Lower lobe of right lung (tissue), 2 donors: ENCODE data around the gene DPP6. TPM values are rescaled to one million over a fixed set of nuclear protein-coding genes. Genes with fewer than 3 reads are reported as not detected.

ENCODE experiments used
- ATAC-seq, 2 donors: fragments of 200-7000 bp; cut with Tn5 transposase; one replicate each; pipeline ENCODE4 v1.9.1; 2020 to 2022; ENCODE audit warnings: mild to moderate bottlenecking in 2 of 2, moderate library complexity in 2 of 2
- DNase-seq: peaks from one replicate; pipeline ENCODE4 v3.0.0-alpha.2; 2020
- H3K27ac ChIP-seq: fragments of 200-600 bp; one replicate; pipeline ENCODE4 v1.8.0; 2022
- H3K27me3 ChIP-seq: fragments of 200-600 bp; one replicate; pipeline ENCODE4 v1.8.0; 2022; ENCODE audit warnings: low read depth
- H3K36me3 ChIP-seq: fragments of 200-600 bp; one replicate; pipeline ENCODE4 v1.8.0; 2022; ENCODE audit warnings: mild to moderate bottlenecking
- H3K4me1 ChIP-seq: fragments of 200-600 bp; one replicate; pipeline ENCODE4 v1.8.0; 2022
- H3K4me3 ChIP-seq: fragments of 200-600 bp; one replicate; pipeline ENCODE4 v1.8.0; 2022; ENCODE audit warnings: mild to moderate bottlenecking
- H3K9me3 ChIP-seq: fragments of 200-600 bp; one replicate; pipeline ENCODE4 v1.8.0; 2022
- CTCF ChIP-seq: fragments of 200-600 bp; IDR thresholded peaks from one replicate; pipeline ENCODE4 v1.8.0; 2022; ENCODE audit warnings: antibody characterized with exemption, mild to moderate bottlenecking
- intact Hi-C: fragments of 100-400 bp; cut with DNase I; formaldehyde crosslinking; loops from one replicate; pipeline ENCODE4 v1.11.0; 2022
- total RNA-seq: library from RNA; stranded (reverse); fragmentation: NEBNext Ultra II Directional; extraction: Animal tissue kit (Norgen Biotek cat#: 25700); gene quantifications from one replicate; pipeline ENCODE4 v1.2.1, GENCODE V29; 2021
- donor health status: DM: no; HTN: yes; CAD: no; lungs with severe emphysema.

Gene DPP6
- total RNA-seq, 1 donor from 2014 or later, result 0.71 TPM

- no peaks in the 10 kb centered on the region for H3K4me1 ChIP-seq
- H3K36me3 ChIP-seq, result no peaks in the 10 kb centered on the region
- H3K9me3 ChIP-seq, result no peaks in the 10 kb centered on the region
- DNase-seq (no peak), ATAC-seq (no peak)
- H3K27ac ChIP-seq, result no peak overlapping the region
- TF ChIP-seq CTCF, result no peak
- H3K4me3 ChIP-seq, result no peak overlapping the region
- no peaks in the 10 kb centered on the region for H3K27me3 ChIP-seq
- intact Hi-C loops, result no loop called here
Measured at GRCh38 chr7:154519229-154519628, 467.0 kb downstream of the DPP6 start.

- Histone ChIP-seq H3K4me1 (no peaks in the 10 kb centered on the region), H3K27me3 (no peaks in the 10 kb centered on the region), H3K36me3 (no peaks in the 10 kb centered on the region), H3K4me3 (no peak overlapping the region), H3K9me3 (no peaks in the 10 kb centered on the region), H3K27ac (no peak overlapping the region)
- intact Hi-C loops, result no loop called here
- ATAC-seq (no peak), DNase-seq (no peak)
- TF ChIP-seq CTCF, result no peak
Measured at GRCh38 chr7:154530136-154530535, 477.9 kb downstream of the DPP6 start.

- H3K27ac ChIP-seq, result no peak overlapping the region
- no peaks in the 10 kb centered on the region for H3K36me3 ChIP-seq
- DNase-seq, result no peak
- H3K27me3 ChIP-seq, result no peaks in the 10 kb centered on the region
- intact Hi-C loops, result no loop called here
- H3K4me3 ChIP-seq, result no peak overlapping the region
- ATAC-seq, result no peak
- TF ChIP-seq CTCF, result no peak
- H3K9me3 ChIP-seq, result no peaks in the 10 kb centered on the region
- no peaks in the 10 kb centered on the region for H3K4me1 ChIP-seq
Measured at GRCh38 chr7:154532771-154533170, 480.6 kb downstream of the DPP6 start.

GRCh38 chr7:154540596-154540995 lies 488.4 kb downstream of the DPP6 start:
- H3K9me3 ChIP-seq, result no peaks in the 10 kb centered on the region
- ATAC-seq (no peak), DNase-seq (no peak)
- H3K4me1 ChIP-seq, result no peaks in the 10 kb centered on the region
- no peak overlapping the region for H3K4me3 ChIP-seq
- no peaks in the 10 kb centered on the region for H3K27me3 ChIP-seq
- TF ChIP-seq CTCF, result no peak
- no peaks in the 10 kb centered on the region for H3K36me3 ChIP-seq
- no peak overlapping the region for H3K27ac ChIP-seq
- intact Hi-C loops, result no loop called here

GRCh38 chr7:154541606-154542005 lies 489.4 kb downstream of the DPP6 start:
- H3K9me3 ChIP-seq, result no peaks in the 10 kb centered on the region
- H3K36me3 ChIP-seq, result no peaks in the 10 kb centered on the region
- H3K4me1 ChIP-seq, result no peaks in the 10 kb centered on the region
- no peak overlapping the region for H3K27ac ChIP-seq
- intact Hi-C loops, result no loop called here
- H3K27me3 ChIP-seq, result no peaks in the 10 kb centered on the region
- DNase-seq, result no peak
- no peak for ATAC-seq
- no peak overlapping the region for H3K4me3 ChIP-seq
- TF ChIP-seq CTCF, result no peak
